HG03097 (cell line): ENCODE results near the gene ANTKMT.

Experiments
- ATAC-seq: cut with Tn5 transposase; IDR thresholded peaks from one replicate; pipeline ENCODE4 v1.9.1; 2021; ENCODE audit not compliant: unreplicated experiment, low FRiP score

Gene ANTKMT

GRCh38 chr16:761625-762513 is 40.9 kb downstream of the ANTKMT start:
- no peak for ATAC-seq

- ATAC-seq = no peak
Measured at GRCh38 chr16:762595-763268, 41.8 kb downstream of the ANTKMT start.

- no peak for ATAC-seq
Measured at GRCh38 chr16:763369-764183, 42.6 kb downstream of the ANTKMT start.

GRCh38 chr16:764184-764750 is 43.3 kb downstream of the ANTKMT start:
- ATAC-seq = no peak

GRCh38 chr16:764848-765487 is 44.0 kb downstream of the ANTKMT start:
- ATAC-seq = no peak

GRCh38 chr16:765488-765865 is 44.5 kb downstream of the ANTKMT start:
- no peak for ATAC-seq

- no peak for ATAC-seq
Measured at GRCh38 chr16:766008-766819, 45.3 kb downstream of the ANTKMT start.

GRCh38 chr16:766820-767640 is 46.1 kb downstream of the ANTKMT start:
- ATAC-seq = no peak

- ATAC-seq = no peak
Measured at GRCh38 chr16:767743-768235, 46.8 kb downstream of the ANTKMT start.

GRCh38 chr16:768428-768827 is 47.5 kb downstream of the ANTKMT start:
- ATAC-seq = no peak

- no peak for ATAC-seq
Measured at GRCh38 chr16:769184-769784, 48.3 kb downstream of the ANTKMT start.

GRCh38 chr16:769934-770333 is 49.0 kb downstream of the ANTKMT start:
- ATAC-seq = no peak

GRCh38 chr16:770411-770810 is 49.5 kb downstream of the ANTKMT start:
- no peak for ATAC-seq
